ENCODE data around the gene GPLD1.

GPLD1 gene

GRCh38 chr6:24448396-24448795 is 41.0 kb downstream of the GPLD1 start:
- no peak for TF ChIP-seq CTCF (IDR thresholded peaks at IDR 0.05)

GRCh38 chr6:24446670-24447069 is 42.7 kb downstream of the GPLD1 start:
- no peak for TF ChIP-seq CTCF (IDR thresholded peaks at IDR 0.05)

- TF ChIP-seq CTCF (IDR thresholded peaks at IDR 0.05), result no peak
Observed at GRCh38 chr6:24445704-24446103, 43.7 kb downstream of the GPLD1 start.

GRCh38 chr6:24444588-24444987 is 44.8 kb downstream of the GPLD1 start:
- no peak for TF ChIP-seq CTCF (IDR thresholded peaks at IDR 0.05)

GRCh38 chr6:24441599-24441904 is 47.8 kb downstream of the GPLD1 start:
- no peak for TF ChIP-seq CTCF (IDR thresholded peaks at IDR 0.05)

- no peak for TF ChIP-seq CTCF (IDR thresholded peaks at IDR 0.05)
Observed at GRCh38 chr6:24440897-24441598, 48.3 kb downstream of the GPLD1 start.

- no peak for TF ChIP-seq CTCF (IDR thresholded peaks at IDR 0.05)
Observed at GRCh38 chr6:24439858-24440539, 49.4 kb downstream of the GPLD1 start.
